Sigmoid colon (tissue), 4 donors: ENCODE results near the gene PNN.

ENCODE experiments used
- CTCF ChIP-seq, 4 experiments: fragments of 450-650 bp in 3 of 4; fragments of 200-600 bp in 1 of 4; IDR thresholded peaks; one replicate each; pipeline ENCODE4 v1.5.1; 2016 to 2019; ENCODE audit warnings: antibody characterized with exemption in 4 of 4, mild to moderate bottlenecking in 3 of 4, moderate library complexity in 2 of 4
- EP300 ChIP-seq, 4 donors: sonication (generic); formaldehyde crosslinking; IDR thresholded peaks; one replicate each; pipeline ENCODE4 v1.6.1; 2017; ENCODE audit warnings: antibody characterized with exemption in 4 of 4
- POLR2A ChIP-seq, 2 donors: fragments of 450-650 bp; IDR thresholded peaks; one replicate each; pipeline ENCODE4 v1.6.1; 2016; ENCODE audit warnings: antibody characterized with exemption in 2 of 2, mild to moderate bottlenecking in 2 of 2, moderate library complexity in 2 of 2
- POLR2AphosphoS5 ChIP-seq, 4 donors: sonication (generic); formaldehyde crosslinking; IDR thresholded peaks; one replicate each; pipeline ENCODE4 v1.6.1; 2017; ENCODE audit warnings: antibody characterized with exemption in 4 of 4

GRCh38 chr14:39184628-39185255, 9.7 kb downstream of the PNN start:
- TF ChIP-seq CTCF (IDR thresholded peaks at IDR 0.05) (no peak), POLR2A (IDR thresholded peaks at IDR 0.05) (no peak), POLR2AphosphoS5 (IDR thresholded peaks at IDR 0.05) (no peak), EP300 (IDR thresholded peaks at IDR 0.05) (no peak)
